Measurements from ENCODE around the gene HACD2.

- TF ChIP-seq CTCF (IDR thresholded peaks at IDR 0.05) (no peak), ZFX (IDR thresholded peaks at IDR 0.05; ENCODE audit: borderline replicate concordance) (no peak)
Observed at GRCh38 chr3:123587401-123587800, 2.5 kb upstream of the HACD2 start.
